NCI-H226 (cell line): ENCODE data around the gene PYGM.

ENCODE experiments used
- DNase-seq: peaks from one replicate; pipeline ENCODE4 v3.0.0-alpha.2; 2015

PYGM gene

GRCh38 chr11:64766881-64767280 lies 7.1 kb upstream of the PYGM start:
- no peak for DNase-seq

DNA sequence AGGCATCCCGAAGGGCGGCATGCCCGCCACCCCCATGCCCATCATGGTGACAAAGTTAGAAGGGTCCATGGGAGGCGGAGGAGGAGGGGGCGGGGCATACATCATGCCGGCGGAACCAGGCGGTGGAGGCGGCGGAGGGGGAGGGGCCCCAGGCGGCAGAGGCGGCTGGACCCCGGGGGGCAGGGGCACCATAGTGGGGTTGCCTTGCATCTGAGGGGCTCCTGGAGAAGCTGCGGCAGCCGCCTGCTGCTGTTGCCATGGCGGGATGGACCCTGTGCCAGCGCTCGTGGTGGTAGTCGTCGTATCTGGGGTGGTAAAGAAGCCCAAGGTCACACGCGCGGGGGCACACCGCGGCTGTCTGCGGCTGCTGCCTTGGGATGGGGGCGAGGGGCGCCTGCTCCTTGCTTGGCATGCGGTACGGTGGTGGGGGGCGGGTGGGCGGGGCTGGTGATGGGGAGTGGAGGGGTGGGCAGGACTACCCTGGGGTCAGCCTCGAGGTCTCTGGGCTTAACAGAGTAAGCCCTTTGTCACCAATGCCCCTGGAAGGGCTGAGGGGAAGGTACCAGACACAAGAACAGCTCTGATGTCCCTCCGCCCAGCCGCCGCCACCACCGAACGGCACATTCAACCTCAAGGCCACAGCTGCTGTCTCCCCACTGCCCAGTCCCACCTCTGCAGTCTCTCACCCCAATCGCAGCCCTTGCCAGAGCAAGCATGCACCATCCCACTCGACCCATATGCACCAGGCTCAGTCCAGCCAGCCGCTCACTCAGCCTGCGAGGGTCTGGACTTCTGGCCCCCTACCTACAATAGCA lies 6.3 kb upstream of the PYGM start:
- DNase-seq, result no peak

GRCh38 chr11:64765291-64765850 lies 5.6 kb upstream of the PYGM start:
- no peak for DNase-seq

DNA sequence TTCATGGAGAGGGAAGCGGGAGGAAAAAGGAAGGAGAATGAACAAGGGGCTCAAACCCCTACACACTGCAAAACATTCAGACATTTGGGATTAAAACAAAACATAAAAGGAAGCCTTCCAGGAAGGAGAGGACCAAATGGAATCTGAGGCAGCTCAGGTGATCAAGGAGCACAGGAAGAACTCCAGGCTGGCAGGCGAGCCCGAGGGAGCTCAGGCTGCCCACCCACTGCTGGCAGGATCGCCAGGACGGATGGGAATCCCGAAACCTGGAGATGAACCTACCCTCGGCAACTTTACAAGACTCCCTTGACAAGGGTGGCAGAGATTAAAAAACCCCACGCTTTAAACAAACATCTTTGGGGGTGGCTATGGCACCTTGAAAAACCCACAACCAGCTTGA lies 5.0 kb upstream of the PYGM start:
- no peak for DNase-seq

- DNase-seq, result no peak
Observed at GRCh38 chr11:64764040-64764611, 4.4 kb upstream of the PYGM start.

DNA sequence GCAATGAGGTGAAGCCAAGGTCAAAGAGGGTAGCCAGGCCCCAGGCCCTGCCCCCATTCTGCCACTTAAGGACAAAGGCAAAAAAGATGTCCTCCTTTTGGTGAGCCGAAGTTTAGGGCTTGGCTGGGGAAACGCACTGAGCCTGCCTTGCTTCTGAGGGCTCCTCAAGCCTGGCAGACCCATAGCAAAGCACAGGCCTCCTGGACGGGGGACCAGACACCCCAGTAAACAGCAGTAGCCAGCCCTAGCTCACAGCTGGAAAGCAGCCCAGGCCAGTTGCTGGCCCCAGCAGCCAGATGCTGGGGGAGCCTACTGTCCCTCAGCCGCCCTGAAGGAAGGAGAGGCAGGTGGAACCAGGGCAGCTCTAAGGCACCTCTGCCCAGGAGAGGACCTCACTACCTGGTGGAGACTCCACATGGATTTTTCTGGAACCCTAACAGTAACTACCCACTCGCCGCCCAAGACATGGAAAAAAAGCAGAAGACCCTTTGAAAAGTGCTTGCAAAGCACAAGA lies 3.8 kb upstream of the PYGM start:
- DNase-seq, result no peak

GRCh38 chr11:64762674-64763525 lies 3.1 kb upstream of the PYGM start:
- DNase-seq, result peak; percentile 54

DNA sequence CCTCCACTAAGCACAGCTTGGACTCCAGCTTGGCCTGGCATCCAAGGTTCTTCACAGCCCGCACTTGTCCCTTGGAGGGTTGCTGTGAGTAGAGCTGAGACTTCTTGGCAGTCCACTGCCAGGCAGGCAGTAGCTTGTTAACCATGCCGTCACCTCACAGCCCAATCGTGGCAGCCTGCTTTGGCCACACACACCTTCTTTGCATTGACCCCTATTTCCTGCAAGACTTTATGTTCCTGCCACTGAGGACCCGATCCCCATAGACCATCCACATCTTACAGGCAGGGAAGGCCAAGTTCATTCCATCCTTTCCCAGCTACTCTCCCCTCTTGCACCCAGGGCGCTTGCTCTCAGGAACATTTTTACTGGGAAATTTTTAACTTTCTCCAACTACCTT lies 2.5 kb upstream of the PYGM start:
- no peak for DNase-seq

DNA sequence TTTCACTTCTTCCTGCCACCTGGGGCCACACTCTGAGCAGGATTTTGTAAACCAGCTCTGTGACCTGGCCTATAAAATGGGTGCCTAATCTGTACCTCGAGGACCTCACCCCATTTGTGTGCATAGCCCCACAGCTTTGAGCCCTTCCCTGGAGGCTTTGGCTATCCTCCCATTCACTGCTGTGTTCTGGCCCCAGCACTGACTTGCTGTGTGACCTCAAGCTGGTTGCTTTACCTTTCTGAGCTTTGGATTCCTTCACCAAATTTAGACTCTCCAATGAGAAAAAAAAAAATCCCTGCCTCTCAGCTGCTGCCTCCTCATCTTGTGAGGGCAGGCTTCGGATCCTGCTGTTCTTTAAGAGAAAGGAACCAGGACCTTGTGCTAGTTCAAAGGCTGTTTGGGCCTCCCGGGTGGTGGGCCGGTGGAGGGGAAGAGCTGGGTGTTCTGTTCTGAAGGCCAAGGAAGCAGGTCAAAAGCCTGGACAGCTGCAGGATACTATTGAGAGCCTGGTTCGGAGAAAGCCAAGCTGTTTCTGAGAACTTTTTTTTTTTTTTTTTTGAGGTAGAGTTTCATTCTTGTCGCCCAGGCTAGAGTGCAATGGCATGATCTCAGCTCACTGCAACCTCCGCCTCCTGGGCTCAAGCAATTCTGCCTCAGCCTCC lies 1.1 kb upstream of the PYGM start:
- no peak for DNase-seq

DNA sequence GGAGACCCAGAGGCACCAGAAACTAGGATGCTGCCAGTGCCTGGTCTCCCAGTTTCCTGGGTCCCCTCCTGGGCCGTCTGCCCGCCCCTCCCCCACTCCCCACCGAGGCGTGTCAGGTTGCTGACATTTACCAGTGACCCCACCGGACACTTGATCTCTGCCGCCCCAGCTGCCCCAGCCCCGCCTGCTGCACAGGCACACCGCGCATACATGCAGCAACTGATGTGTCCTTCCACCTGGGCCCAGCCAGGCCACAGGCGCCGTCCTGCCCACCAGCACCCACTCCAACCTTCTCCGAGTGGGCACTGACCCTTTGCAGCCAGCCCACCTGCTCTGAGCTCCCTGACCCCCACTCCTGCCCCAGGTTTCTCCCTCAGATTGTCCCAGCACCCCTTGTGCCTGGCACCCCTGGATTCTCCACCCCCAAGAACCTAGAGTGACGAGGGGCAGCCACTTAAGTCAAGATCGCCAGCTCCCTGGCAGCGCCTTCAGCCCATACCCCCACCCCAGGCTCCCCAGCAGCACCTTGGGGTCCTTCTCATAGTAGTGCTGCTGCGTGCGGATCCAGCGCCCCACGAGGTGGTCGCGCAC lies 548 bp downstream of the PYGM start:
- DNase-seq, result no peak

DNA sequence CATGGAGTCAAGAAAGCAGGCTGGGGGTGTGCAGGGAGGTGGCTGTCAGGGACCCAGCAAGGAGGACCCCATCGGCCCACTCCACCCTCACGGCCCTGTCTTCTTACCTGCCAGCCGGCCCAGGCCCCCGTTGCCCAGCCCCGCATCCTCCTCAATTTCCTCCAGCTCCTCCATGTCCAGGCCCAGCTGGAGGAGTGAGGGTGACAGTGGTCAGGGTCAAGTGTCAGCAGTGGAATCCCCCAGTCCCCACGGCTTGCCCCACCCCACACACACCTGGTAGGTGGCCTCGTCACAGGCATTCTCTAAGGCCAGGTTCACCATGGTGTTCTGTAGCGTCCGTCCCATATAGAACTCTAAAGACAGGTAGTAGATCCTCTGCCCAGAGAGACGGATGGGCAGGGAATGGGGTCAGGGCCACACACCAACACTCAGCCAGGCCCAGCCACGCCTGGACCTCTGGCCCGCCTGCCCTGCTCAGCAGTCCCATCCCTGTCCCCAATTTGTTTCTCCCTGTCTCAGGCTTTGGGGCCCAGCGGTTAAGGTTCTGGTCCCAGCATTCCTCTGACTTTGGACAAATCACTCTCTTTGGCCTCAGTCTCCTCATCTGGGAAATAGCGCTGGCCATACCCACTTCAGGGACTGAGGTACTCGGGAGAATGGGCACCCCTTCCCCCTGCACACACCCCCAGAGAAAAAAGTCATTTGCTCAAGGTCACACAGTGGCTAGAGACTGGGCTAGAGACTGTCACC lies 1.3 kb downstream of the PYGM start:
- DNase-seq, result no peak

- DNase-seq, result no peak
Observed at GRCh38 chr11:64757549-64758329, 2.0 kb downstream of the PYGM start.

GRCh38 chr11:64755681-64756361 lies 4.0 kb downstream of the PYGM start:
- no peak for DNase-seq

- no peak for DNase-seq
Observed at GRCh38 chr11:64754919-64755662, 4.7 kb downstream of the PYGM start.

DNA sequence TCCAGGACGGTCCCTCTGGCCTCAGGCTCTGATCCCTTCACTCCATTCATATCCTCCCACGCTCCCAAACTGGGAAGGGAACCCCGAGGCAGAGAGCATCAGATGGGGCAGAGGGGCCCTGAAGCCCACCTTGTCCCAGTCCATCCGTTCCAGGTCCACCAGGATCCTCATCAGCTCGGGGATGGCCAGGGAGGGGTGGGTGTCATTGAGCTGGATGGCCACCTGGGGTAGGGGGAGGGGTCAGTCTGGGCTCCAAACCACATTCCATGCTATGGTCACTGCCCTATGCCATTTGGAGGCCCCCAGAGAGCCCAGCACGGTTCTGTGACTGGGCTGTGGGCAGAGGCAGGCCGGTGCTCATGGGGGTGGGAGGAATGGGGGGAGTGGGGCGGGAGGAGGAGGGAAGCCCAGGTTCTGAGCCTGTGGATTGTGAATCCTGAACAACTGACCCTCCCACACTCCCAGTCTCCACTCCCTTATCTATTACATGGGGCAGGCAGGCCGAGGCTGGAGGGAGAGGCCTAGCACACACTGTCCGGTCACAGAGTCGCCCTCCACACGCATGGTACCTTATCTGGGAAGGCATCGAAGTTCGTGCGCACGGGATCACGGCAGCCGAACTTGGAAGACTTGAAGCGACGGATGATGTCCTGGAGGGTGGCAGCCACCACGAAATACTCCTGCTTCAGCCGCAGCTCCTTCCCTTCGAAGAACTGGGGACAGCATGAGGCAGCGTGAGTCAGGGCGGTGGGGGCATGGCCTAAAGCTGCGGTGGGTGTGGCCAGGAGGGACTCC lies 5.5 kb downstream of the PYGM start:
- DNase-seq, result no peak

- no peak for DNase-seq
Observed at GRCh38 chr11:64753380-64754123, 6.2 kb downstream of the PYGM start.

DNA sequence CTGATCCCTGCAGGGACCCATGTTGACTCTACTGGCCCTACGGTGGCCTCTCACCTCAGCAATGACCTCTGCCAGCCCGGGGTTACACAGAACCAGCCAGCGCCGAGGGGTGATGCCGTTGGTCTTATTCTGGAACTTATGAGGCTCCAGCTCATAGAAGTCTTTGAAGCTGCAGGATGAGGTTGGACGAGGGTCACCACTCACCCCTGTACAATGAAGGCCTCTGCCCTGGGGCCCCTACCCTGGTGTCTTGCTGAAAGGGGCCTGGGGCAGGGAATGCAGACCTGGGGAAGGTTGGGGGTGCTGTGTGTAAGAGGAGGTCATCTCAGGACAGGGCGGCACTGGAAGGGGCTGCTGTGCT lies 6.8 kb downstream of the PYGM start:
- DNase-seq, result no peak
